GM12801 (cell line): ENCODE results near the gene PLD3.

ENCODE experiments used
- CTCF ChIP-seq: IDR thresholded peaks from one replicate; pipeline ENCODE4 v1.5.1; 2011; ENCODE audit warnings: control low read depth; ENCODE audit not compliant: insufficient read length; ENCODE audit errors: extremely low read depth

PLD3 gene

GRCh38 chr19:40403262-40403984 lies 54.9 kb downstream of the PLD3 start:
- TF ChIP-seq CTCF = no peak

GRCh38 chr19:40407714-40408597 lies 59.5 kb downstream of the PLD3 start:
- TF ChIP-seq CTCF = no peak

GRCh38 chr19:40410030-40410389 lies 61.5 kb downstream of the PLD3 start:
- TF ChIP-seq CTCF = no peak

GRCh38 chr19:40411125-40411842 lies 62.8 kb downstream of the PLD3 start:
- no peak for TF ChIP-seq CTCF

GRCh38 chr19:40411958-40412499 lies 63.5 kb downstream of the PLD3 start:
- no peak for TF ChIP-seq CTCF

GRCh38 chr19:40412866-40413265 lies 64.4 kb downstream of the PLD3 start:
- TF ChIP-seq CTCF = no peak
